HCT116 (cell line): ENCODE measurements around the gene GMEB2. TPM values are rescaled to one million over a fixed set of nuclear protein-coding genes. Genes with fewer than 3 reads are reported as not detected.

Source experiments
- ATAC-seq: fragments of 200-7000 bp; cut with Tn5 transposase; 2 replicates; pipeline ENCODE4 v1.9.1; 2020; ENCODE audit warnings: mild to moderate bottlenecking, moderate library complexity
- BruUV-seq: library from RNA; stranded (reverse); fragments of 400-500 nt; replicated peaks from 2 replicates; lab custom pipeline; 2021; lab: Mats Ljungman, UMichigan
- CTCF ChIA-PET: fragments of 300-600 bp; sonication (Branson Sonifier 250); formaldehyde crosslinking; loops from one replicate; lab custom pipeline; 2021; ENCODE audit warnings: antibody characterized with exemption; lab: Charles Lee
- POLR2A ChIA-PET: fragments of 300-600, 350-600 bp; sonication (Branson Sonifier 250); formaldehyde crosslinking; loops from one replicate; lab custom pipeline; 2021; ENCODE audit warnings: antibody characterized with exemption; lab: Charles Lee
- RAD21 ChIA-PET, 2 experiments: fragments of 300-600 bp; sonication (Branson Sonifier 250); formaldehyde crosslinking; loops; one replicate each; lab custom pipeline; 2023; ENCODE audit warnings: low total read pairs in 2 of 2; ENCODE audit not compliant: uncharacterized antibody in 2 of 2, unreplicated experiment in 2 of 2, low non-redundant PET in 1 of 2; lab: Charles Lee
- DNase-seq: peaks from one replicate; pipeline ENCODE4 v3.0.0-alpha.2; 2010; ENCODE audit warnings: low read depth, low spot score
- H2AFZ ChIP-seq: fragments of 200-600 bp; shearing (Covaris generic), sonication (generic); 2 replicates; pipeline ENCODE4 v1.6.1; 2017; ENCODE audit warnings: low read depth, mixed run types, mixed read lengths, antibody characterized with exemption, low read length; ENCODE audit not compliant: poor library complexity, severe bottlenecking
- H3K27ac ChIP-seq: 2 replicates; pipeline ENCODE4 v1.5.1; 2012; ENCODE audit warnings: low read depth, low read length
- H3K27me3 ChIP-seq: fragments of 200-600 bp; sonication (generic); 2 replicates; pipeline ENCODE4 v1.6.1; 2016; ENCODE audit warnings: mixed run types, low read length, mixed read lengths; ENCODE audit not compliant: insufficient read depth
- H3K36me3 ChIP-seq, 2 experiments: fragments of 200-500 bp in 1 of 2; fragments of 200-600 bp in 1 of 2; sonication (Bioruptor generic) in 1 of 2; sonication (generic) in 1 of 2; 2 replicates each; pipeline versions ENCODE4 v1.5.1 to v1.6.1; 2014 to 2016; ENCODE audit warnings: low read length in 2 of 2, inconsistent platforms in 1 of 2, mixed read lengths in 1 of 2, mixed run types in 1 of 2; ENCODE audit not compliant: insufficient read depth in 2 of 2, control insufficient read depth in 1 of 2
- H3K4me1 ChIP-seq, 2 experiments: fragments of 200-600 bp in 1 of 2; sonication (generic) in 1 of 2; 2 replicates each; pipeline versions ENCODE4 v1.5.1 to v1.6.1; 2012 to 2017; ENCODE audit warnings: low read length in 2 of 2, inconsistent platforms in 1 of 2, mild to moderate bottlenecking in 1 of 2, mixed read lengths in 1 of 2, mixed run types in 1 of 2, moderate library complexity in 1 of 2; ENCODE audit not compliant: insufficient read depth in 2 of 2, control insufficient read depth in 1 of 2
- H3K4me2 ChIP-seq: fragments of 200-600 bp; sonication (generic); 2 replicates; pipeline ENCODE4 v1.6.1; 2017; ENCODE audit warnings: mixed run types, low read length, mixed read lengths
- H3K4me3 ChIP-seq, 2 experiments: fragments of 200-600 bp in 1 of 2; sonication (generic) in 1 of 2; replicated peaks in 1 of 2; 2 replicates each; pipeline ENCODE4 v1.5.1; 2011 to 2016; ENCODE audit warnings: low read length in 2 of 2, control low read depth in 1 of 2, low read depth in 1 of 2, mild to moderate bottlenecking in 1 of 2, mixed read lengths in 1 of 2, mixed run types in 1 of 2
- H3K79me2 ChIP-seq: fragments of 200-600 bp; sonication (generic); 2 replicates; pipeline ENCODE4 v1.6.1; 2017; ENCODE audit warnings: mild to moderate bottlenecking, mixed run types, low read length, moderate library complexity, mixed read lengths; ENCODE audit not compliant: insufficient read depth
- H3K9ac ChIP-seq: fragments of 200-600 bp; sonication (generic); 2 replicates; pipeline ENCODE4 v1.6.1; 2016; ENCODE audit warnings: low read length, mixed read lengths
- H3K9me2 ChIP-seq: fragments of 200-600 bp; sonication (generic), shearing (Covaris generic); 2 replicates; pipeline ENCODE4 v1.6.1; 2017; ENCODE audit warnings: mixed run types, mild to moderate bottlenecking, moderate library complexity; ENCODE audit not compliant: insufficient read depth
- H3K9me3 ChIP-seq, 2 experiments: fragments of 200-500 bp in 1 of 2; fragments of 200-600 bp in 1 of 2; sonication (Bioruptor generic) in 1 of 2; sonication (generic) in 1 of 2; 2 replicates each; pipeline ENCODE4 v1.6.1; 2014 to 2017; ENCODE audit warnings: low read length in 2 of 2, mixed read lengths in 2 of 2, inconsistent platforms in 1 of 2, low read depth in 1 of 2, mild to moderate bottlenecking in 1 of 2, mixed run types in 1 of 2, moderate library complexity in 1 of 2; ENCODE audit not compliant: control insufficient read depth in 1 of 2, insufficient read depth in 1 of 2
- H4K20me1 ChIP-seq: fragments of 200-600 bp; sonication (generic), shearing (Covaris generic); 2 replicates; pipeline ENCODE4 v1.6.1; 2017; ENCODE audit warnings: mixed run types, mild to moderate bottlenecking, moderate library complexity; ENCODE audit not compliant: insufficient read depth
- ATF3 ChIP-seq: IDR thresholded peaks from 2 replicates; pipeline ENCODE4 v1.6.1; 2012
- CBX3 ChIP-seq: IDR thresholded peaks from 2 replicates; pipeline ENCODE4 v1.6.1; 2012; ENCODE audit warnings: low read depth
- CEBPB ChIP-seq: IDR thresholded peaks from 2 replicates; pipeline ENCODE4 v1.6.1; 2012; ENCODE audit warnings: low read depth
- CTCF ChIP-seq, 3 experiments: fragments of 200-600 bp in 1 of 3; sonication (generic) in 1 of 3; IDR thresholded peaks in 2 of 3; conservative IDR thresholded peaks in 1 of 3; 2 replicates each; pipeline ENCODE4 v1.5.1; 2012 to 2017; ENCODE audit warnings: low read depth in 2 of 3, low read length in 2 of 3, antibody characterized with exemption in 1 of 3, borderline replicate concordance in 1 of 3, control low read depth in 1 of 3, mild to moderate bottlenecking in 1 of 3, mixed read lengths in 1 of 3, mixed run types in 1 of 3, moderate library complexity in 1 of 3; ENCODE audit not compliant: insufficient read depth in 1 of 3
- EGR1 ChIP-seq: IDR thresholded peaks from 2 replicates; pipeline ENCODE4 v1.6.1; 2012; ENCODE audit warnings: low read depth
- EZH2 ChIP-seq: fragments of 200-600 bp; sonication (generic); IDR thresholded peaks from 2 replicates; pipeline ENCODE4 v1.6.1; 2017; ENCODE audit warnings: antibody characterized with exemption, mixed run types
- EZH2phosphoT487 ChIP-seq: fragments of 200-600 bp; IDR thresholded peaks from 2 replicates; pipeline ENCODE4 v1.6.1; 2018; ENCODE audit warnings: antibody characterized with exemption, borderline replicate concordance
- MAX ChIP-seq: IDR thresholded peaks from 2 replicates; pipeline ENCODE4 v1.6.1; 2012
- POLR2AphosphoS5 ChIP-seq: IDR thresholded peaks from 2 replicates; pipeline ENCODE4 v1.6.1; 2011; ENCODE audit warnings: mild to moderate bottlenecking, low read depth, low read length, moderate library complexity
- SP1 ChIP-seq: IDR thresholded peaks from 2 replicates; pipeline ENCODE4 v1.6.1; 2012; ENCODE audit warnings: low read depth
- YY1 ChIP-seq: IDR thresholded peaks from 2 replicates; pipeline ENCODE4 v1.6.1; 2011; ENCODE audit warnings: low read length, low read depth, moderate library complexity, mild to moderate bottlenecking; ENCODE audit not compliant: insufficient replicate concordance; ENCODE audit errors: extremely low read depth
- ZFX ChIP-seq: fragments of 450-650 bp; IDR thresholded peaks from 2 replicates; pipeline ENCODE4 v1.6.1; 2017
- intact Hi-C: fragments of 100-400 bp; cut with micrococcal nuclease; formaldehyde crosslinking; loops from 2 replicates; pipeline ENCODE4 v1.10.0; 2022
- total RNA-seq: library from RNA; stranded (reverse); gene quantifications from one replicate; pipeline ENCODE4 v1.2.1, GENCODE V29; 2021; ENCODE audit not compliant: unreplicated experiment

GMEB2 gene
- total RNA-seq, 1 experiment from 2014 or later, result 13.9 TPM

GRCh38 chr20:63617876-63618265, 9.0 kb downstream of the GMEB2 start:
- Histone ChIP-seq H2AFZ (no peak overlapping the region), H3K27ac (no peak overlapping the region), H3K9me2 (no peaks in the 10 kb centered on the region), H3K9ac (no peak overlapping the region), H3K79me2 (peaks cover 29% of the 10 kb centered on the region), H3K36me3 (peaks cover 3 to 20% of the 10 kb centered on the region in 2 experiments), H3K27me3 (no peaks in the 10 kb centered on the region), H3K4me1 (no peaks in the 10 kb centered on the region), H3K4me2 (no peak overlapping the region), H3K9me3 (peaks cover 5 to 6% of the 10 kb centered on the region in 2 experiments; a peak in 1 of 4 replicates), H4K20me1 (no peaks in the 10 kb centered on the region), H3K4me3 (no peak overlapping the region)
- ChIA-PET RAD21 (no interaction called here), POLR2A (no interaction called here), CTCF (no interaction called here)
- TF ChIP-seq CEBPB, result no peak
- no peak for TF ChIP-seq EZH2phosphoT487
- no peak for TF ChIP-seq ATF3
- TF ChIP-seq EZH2, result no peak
- TF ChIP-seq EGR1, result no peak
- TF ChIP-seq ZFX, result no peak
- TF ChIP-seq SP1, result no peak
- TF ChIP-seq YY1, result no peak
- DNase-seq, result no peak
- no peak for ATAC-seq
- BruUV-seq, result no TSS peak
- intact Hi-C loops, result no loop called here

GRCh38 chr20:63617092-63617875, 9.6 kb downstream of the GMEB2 start:
- intact Hi-C loops, result no loop called here
- no peaks in the 10 kb centered on the region for H3K4me1 ChIP-seq
- no peaks in the 10 kb centered on the region for H4K20me1 ChIP-seq
- no peak overlapping the region for H3K4me2 ChIP-seq
- POLR2A ChIA-PET, result no interaction called here
- no peak overlapping the region for H3K4me3 ChIP-seq
- no peaks in the 10 kb centered on the region for H3K27me3 ChIP-seq
- no peak overlapping the region for H2AFZ ChIP-seq
- no peaks in the 10 kb centered on the region for H3K9me2 ChIP-seq
- no peak for DNase-seq
- ATAC-seq, result no peak
- no peak overlapping the region for H3K9ac ChIP-seq
- no TSS peak for BruUV-seq
- CTCF ChIA-PET, result no interaction called here
- RAD21 ChIA-PET, result no interaction called here
- H3K36me3 ChIP-seq, result peaks cover 3 to 20% of the 10 kb centered on the region in 2 experiments
- H3K27ac ChIP-seq, result no peak overlapping the region
- peaks cover 23% of the 10 kb centered on the region for H3K79me2 ChIP-seq
- H3K9me3 ChIP-seq, result peaks cover 5 to 6% of the 10 kb centered on the region in 2 experiments; a peak in 1 of 4 replicates
- TF ChIP-seq MAX (no peak), CBX3 (no peak), CTCF (IDR thresholded peaks at IDR 0.05 in 2 of 3, conservative IDR thresholded peaks at IDR 0.05 in 1 of 3; ENCODE audit: borderline replicate concordance in 1 of 3, insufficient read depth in 1 of 3, low read depth in 2 of 3, low read length in 2 of 3) (no peak), POLR2AphosphoS5 (no peak)
